ENCODE measurements around the gene SLC44A1.

The SLC44A1 gene

DNA sequence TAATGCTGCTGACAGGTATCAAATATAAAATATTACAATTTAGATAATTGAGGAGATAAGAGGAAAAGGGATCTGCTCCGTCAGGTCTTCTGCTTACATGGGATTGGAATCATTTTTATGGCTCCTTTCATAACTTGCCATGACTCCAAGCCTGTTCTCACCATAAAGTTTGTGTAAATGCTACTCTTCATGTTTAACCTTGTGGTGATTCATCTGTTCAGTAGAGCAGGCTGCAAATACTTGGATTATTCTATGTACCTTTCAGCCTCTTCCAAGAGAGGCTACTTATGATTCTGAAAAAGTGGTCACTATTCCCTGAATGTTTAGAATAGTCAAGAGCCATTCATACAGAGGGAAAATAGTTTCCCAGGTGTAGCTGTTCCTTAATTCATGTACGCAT, 66.9 kb downstream of the SLC44A1 start:
- no peak overlapping the region for H2BK5ac ChIP-seq (ENCODE audit: low read depth, low read length, poor library complexity, severe bottlenecking)
- no peak overlapping the region for H3K27ac ChIP-seq (ENCODE audit: low read length, poor library complexity, severe bottlenecking)
- H4K91ac ChIP-seq (ENCODE audit: low read length): no peak overlapping the region
- no peak overlapping the region for H3K18ac ChIP-seq (ENCODE audit: low read depth in 1 of 2, low read length in 2 of 2)
- H3K23ac ChIP-seq (ENCODE audit: low read length in 2 of 2): no peak overlapping the region
- peaks cover 4% of the 10 kb centered on the region for H3K79me1 ChIP-seq (replicated peaks; ENCODE audit: low read length, poor library complexity, severe bottlenecking)
- H3K4me2 ChIP-seq (ENCODE audit: low read length, poor library complexity, severe bottlenecking): no peak overlapping the region
- H2BK12ac ChIP-seq (ENCODE audit: low read length in 2 of 2): no peak overlapping the region
- H3K4ac ChIP-seq (ENCODE audit: low read depth in 1 of 2, low read length in 2 of 2): no peak overlapping the region
- no peak overlapping the region for H3K4me3 ChIP-seq (ENCODE audit: insufficient read depth in 1 of 2, low read depth in 1 of 2, low read length in 2 of 2)
- H3K9me3 ChIP-seq (ENCODE audit: control insufficient read depth, low read length): no peaks in the 10 kb centered on the region
- H2BK15ac ChIP-seq (ENCODE audit: low read depth, poor library complexity, severe bottlenecking): no peak overlapping the region
- H4K8ac ChIP-seq (ENCODE audit: low read length): no peak overlapping the region
- peaks cover 2% of the 10 kb centered on the region for H3K4me1 ChIP-seq (ENCODE audit: control insufficient read depth, insufficient read depth, low read depth, low read length)
- no peak for DNase-seq
- no peak overlapping the region for H3K9ac ChIP-seq (ENCODE audit: low read length)
- WGBS: 100% methylated on average over 1 of the region's 2 CpGs
- no peak overlapping the region for H2AFZ ChIP-seq (ENCODE audit: low read depth, low read length)
- H3K14ac ChIP-seq (ENCODE audit: low read length in 2 of 2): no peak overlapping the region
- H3K36me3 ChIP-seq (ENCODE audit: control insufficient read depth in 1 of 2, insufficient read depth in 2 of 2, low read depth in 1 of 2, low read length in 2 of 2): peaks cover 0 to 63% of the 10 kb centered on the region in 2 experiments
- H2BK120ac ChIP-seq (ENCODE audit: low read depth, low read length): no peak overlapping the region
- H3K27me3 ChIP-seq (ENCODE audit: control insufficient read depth in 1 of 2, insufficient read depth in 1 of 2, low read length in 2 of 2): no peaks in the 10 kb centered on the region
- no peak overlapping the region for H2AK5ac ChIP-seq (ENCODE audit: low read length, severe bottlenecking)

DNA sequence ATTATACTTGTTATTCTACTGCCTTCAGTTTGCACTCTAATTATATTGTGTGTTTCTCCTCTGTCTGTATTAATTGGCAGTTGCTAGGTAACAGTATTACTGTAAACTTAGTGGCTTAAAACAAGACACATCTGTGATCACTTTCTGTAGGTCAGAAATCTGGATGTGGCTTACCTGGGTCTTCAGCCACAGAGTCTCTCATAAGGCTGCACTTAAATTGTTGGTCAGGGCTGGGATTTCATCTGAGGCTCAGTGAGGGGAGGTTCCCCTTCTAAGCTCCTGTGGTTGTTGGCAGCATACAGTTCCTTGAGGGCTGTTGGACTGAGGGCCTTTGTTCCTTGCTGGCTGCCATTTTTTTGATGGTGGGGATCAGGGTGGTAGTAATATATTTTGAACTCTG, 68.8 kb downstream of the SLC44A1 start:
- Histone ChIP-seq H3K4me3 (ENCODE audit: insufficient read depth in 1 of 2, low read depth in 1 of 2, low read length in 2 of 2) (no peak overlapping the region), H3K9me3 (ENCODE audit: control insufficient read depth, low read length) (no peaks in the 10 kb centered on the region), H3K4me2 (ENCODE audit: low read length, poor library complexity, severe bottlenecking) (no peak overlapping the region), H2BK15ac (ENCODE audit: low read depth, poor library complexity, severe bottlenecking) (no peak overlapping the region), H3K27ac (ENCODE audit: low read length, poor library complexity, severe bottlenecking) (no peak overlapping the region), H2AFZ (ENCODE audit: low read depth, low read length) (no peak overlapping the region), H3K9ac (ENCODE audit: low read length) (no peak overlapping the region), H3K27me3 (ENCODE audit: control insufficient read depth in 1 of 2, insufficient read depth in 1 of 2, low read length in 2 of 2) (no peaks in the 10 kb centered on the region), H3K14ac (ENCODE audit: low read length in 2 of 2) (no peak overlapping the region), H3K4me1 (ENCODE audit: control insufficient read depth, insufficient read depth, low read depth, low read length) (no peaks in the 10 kb centered on the region), H2BK120ac (ENCODE audit: low read depth, low read length) (no peak overlapping the region), H3K36me3 (ENCODE audit: control insufficient read depth in 1 of 2, insufficient read depth in 2 of 2, low read depth in 1 of 2, low read length in 2 of 2) (peaks cover 0 to 80% of the 10 kb centered on the region in 2 experiments), H2BK5ac (ENCODE audit: low read depth, low read length, poor library complexity, severe bottlenecking) (no peak overlapping the region), H2BK12ac (ENCODE audit: low read length in 2 of 2) (no peak overlapping the region), H4K91ac (ENCODE audit: low read length) (no peak overlapping the region), H3K23ac (ENCODE audit: low read length in 2 of 2) (no peak overlapping the region), H3K4ac (ENCODE audit: low read depth in 1 of 2, low read length in 2 of 2) (no peak overlapping the region), H3K18ac (ENCODE audit: low read depth in 1 of 2, low read length in 2 of 2) (no peak overlapping the region), H2AK5ac (ENCODE audit: low read length, severe bottlenecking) (no peak overlapping the region), H4K8ac (ENCODE audit: low read length) (no peak overlapping the region), H3K79me1 (replicated peaks; ENCODE audit: low read length, poor library complexity, severe bottlenecking) (peaks cover 2% of the 10 kb centered on the region)
- no peak for DNase-seq

DNA sequence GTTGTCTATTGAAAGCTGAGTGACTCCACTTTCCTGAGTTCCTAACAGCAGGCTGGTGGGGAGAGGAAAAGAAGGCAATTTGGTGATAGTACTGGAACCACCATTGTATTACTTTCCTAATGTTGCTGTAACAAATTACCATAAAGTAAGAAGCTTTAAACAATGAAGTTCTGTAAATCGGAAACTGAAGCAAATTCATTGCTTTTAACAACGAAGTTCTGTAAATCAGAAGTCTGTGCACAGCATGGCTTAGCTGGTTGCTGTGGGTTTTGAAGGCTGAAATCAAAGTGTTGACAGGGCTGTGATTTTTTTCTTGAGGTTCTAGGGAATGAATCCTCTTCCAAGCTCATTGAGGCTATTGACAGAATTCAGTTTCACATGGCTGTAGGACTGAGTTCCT, 72.3 kb downstream of the SLC44A1 start:
- Histone ChIP-seq H3K23ac (ENCODE audit: low read length in 2 of 2) (no peak overlapping the region), H2BK15ac (ENCODE audit: low read depth, poor library complexity, severe bottlenecking) (no peak overlapping the region), H3K4me2 (ENCODE audit: low read length, poor library complexity, severe bottlenecking) (no peak overlapping the region), H3K27ac (ENCODE audit: low read length, poor library complexity, severe bottlenecking) (no peak overlapping the region), H2AFZ (ENCODE audit: low read depth, low read length) (no peak overlapping the region), H2BK120ac (ENCODE audit: low read depth, low read length) (no peak overlapping the region), H3K4me1 (ENCODE audit: control insufficient read depth, insufficient read depth, low read depth, low read length) (no peaks in the 10 kb centered on the region), H3K18ac (ENCODE audit: low read depth in 1 of 2, low read length in 2 of 2) (no peak overlapping the region), H4K91ac (ENCODE audit: low read length) (no peak overlapping the region), H3K79me1 (replicated peaks; ENCODE audit: low read length, poor library complexity, severe bottlenecking) (no peaks in the 10 kb centered on the region), H2BK5ac (ENCODE audit: low read depth, low read length, poor library complexity, severe bottlenecking) (no peak overlapping the region), H2AK5ac (ENCODE audit: low read length, severe bottlenecking) (no peak overlapping the region), H4K8ac (ENCODE audit: low read length) (no peak overlapping the region), H3K9me3 (ENCODE audit: control insufficient read depth, low read length) (no peaks in the 10 kb centered on the region), H3K9ac (ENCODE audit: low read length) (no peak overlapping the region), H3K14ac (ENCODE audit: low read length in 2 of 2) (no peak overlapping the region), H3K4me3 (ENCODE audit: insufficient read depth in 1 of 2, low read depth in 1 of 2, low read length in 2 of 2) (no peak overlapping the region), H3K27me3 (ENCODE audit: control insufficient read depth in 1 of 2, insufficient read depth in 1 of 2, low read length in 2 of 2) (no peaks in the 10 kb centered on the region), H2BK12ac (ENCODE audit: low read length in 2 of 2) (no peak overlapping the region), H3K4ac (ENCODE audit: low read depth in 1 of 2, low read length in 2 of 2) (no peak overlapping the region), H3K36me3 (ENCODE audit: control insufficient read depth in 1 of 2, insufficient read depth in 2 of 2, low read depth in 1 of 2, low read length in 2 of 2) (peaks cover 0 to 67% of the 10 kb centered on the region in 2 experiments)
- WGBS: 100% methylated on average over 2 of the region's 2 CpGs
- no peak for DNase-seq

DNA sequence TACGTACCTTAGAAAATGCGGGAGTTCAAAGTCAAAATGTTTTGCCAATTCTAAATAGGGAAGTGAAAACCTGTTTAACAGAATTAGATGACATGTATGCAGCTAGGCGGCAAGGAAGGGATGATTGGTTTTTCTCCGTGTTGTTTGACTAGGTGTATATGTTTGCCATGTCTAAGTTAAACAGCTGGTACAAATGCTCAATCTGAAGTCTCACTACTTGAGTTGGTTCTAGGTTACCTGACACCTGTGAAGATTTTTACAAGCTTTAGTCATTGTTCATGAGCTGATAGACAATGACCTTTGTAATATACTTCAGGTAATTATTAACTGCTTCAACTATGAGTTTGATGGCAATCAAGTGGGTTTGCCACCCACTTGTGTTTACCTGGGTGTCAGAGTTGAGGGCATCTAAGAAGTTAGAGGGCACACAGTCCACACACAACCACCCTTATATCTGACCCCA, 74.3 kb downstream of the SLC44A1 start:
- H3K9me3 ChIP-seq (ENCODE audit: control insufficient read depth, low read length): no peaks in the 10 kb centered on the region
- no peak overlapping the region for H3K23ac ChIP-seq (ENCODE audit: low read length in 2 of 2)
- no peak overlapping the region for H2BK15ac ChIP-seq (ENCODE audit: low read depth, poor library complexity, severe bottlenecking)
- H2AFZ ChIP-seq (ENCODE audit: low read depth, low read length): no peak overlapping the region
- no peak overlapping the region for H4K8ac ChIP-seq (ENCODE audit: low read length)
- no peak overlapping the region for H2BK5ac ChIP-seq (ENCODE audit: low read depth, low read length, poor library complexity, severe bottlenecking)
- no peaks in the 10 kb centered on the region for H3K27me3 ChIP-seq (ENCODE audit: control insufficient read depth in 1 of 2, insufficient read depth in 1 of 2, low read length in 2 of 2)
- over 99% methylated on average over 4 of the region's 4 CpGs for WGBS
- H3K36me3 ChIP-seq (ENCODE audit: control insufficient read depth in 1 of 2, insufficient read depth in 2 of 2, low read depth in 1 of 2, low read length in 2 of 2): peaks cover 0 to 57% of the 10 kb centered on the region in 2 experiments
- no peak overlapping the region for H3K9ac ChIP-seq (ENCODE audit: low read length)
- no peak overlapping the region for H2AK5ac ChIP-seq (ENCODE audit: low read length, severe bottlenecking)
- H3K27ac ChIP-seq (ENCODE audit: low read length, poor library complexity, severe bottlenecking): no peak overlapping the region
- H3K14ac ChIP-seq (ENCODE audit: low read length in 2 of 2): no peak overlapping the region
- H3K4me3 ChIP-seq (ENCODE audit: insufficient read depth in 1 of 2, low read depth in 1 of 2, low read length in 2 of 2): no peak overlapping the region
- no peaks in the 10 kb centered on the region for H3K79me1 ChIP-seq (replicated peaks; ENCODE audit: low read length, poor library complexity, severe bottlenecking)
- no peak overlapping the region for H2BK12ac ChIP-seq (ENCODE audit: low read length in 2 of 2)
- H3K4me2 ChIP-seq (ENCODE audit: low read length, poor library complexity, severe bottlenecking): no peak overlapping the region
- H3K4me1 ChIP-seq (ENCODE audit: control insufficient read depth, insufficient read depth, low read depth, low read length): no peaks in the 10 kb centered on the region
- H3K4ac ChIP-seq (ENCODE audit: low read depth in 1 of 2, low read length in 2 of 2): no peak overlapping the region
- no peak for DNase-seq
- H3K18ac ChIP-seq (ENCODE audit: low read depth in 1 of 2, low read length in 2 of 2): no peak overlapping the region
- H4K91ac ChIP-seq (ENCODE audit: low read length): no peak overlapping the region
- H2BK120ac ChIP-seq (ENCODE audit: low read depth, low read length): no peak overlapping the region

Data from mesenchymal stem cell (in vitro differentiated cells and primary cell).